ENCODE results near the gene PHPT1. TPM values are rescaled to one million over a fixed set of nuclear protein-coding genes. Genes with fewer than 3 reads are reported as not detected.

Gene PHPT1
- total and polyA plus RNA-seq, 2 of the 13 experiments (the other 11 are each of a cell fraction or from before 2014, with no cell fraction given): 189 to 192 TPM

DNA sequence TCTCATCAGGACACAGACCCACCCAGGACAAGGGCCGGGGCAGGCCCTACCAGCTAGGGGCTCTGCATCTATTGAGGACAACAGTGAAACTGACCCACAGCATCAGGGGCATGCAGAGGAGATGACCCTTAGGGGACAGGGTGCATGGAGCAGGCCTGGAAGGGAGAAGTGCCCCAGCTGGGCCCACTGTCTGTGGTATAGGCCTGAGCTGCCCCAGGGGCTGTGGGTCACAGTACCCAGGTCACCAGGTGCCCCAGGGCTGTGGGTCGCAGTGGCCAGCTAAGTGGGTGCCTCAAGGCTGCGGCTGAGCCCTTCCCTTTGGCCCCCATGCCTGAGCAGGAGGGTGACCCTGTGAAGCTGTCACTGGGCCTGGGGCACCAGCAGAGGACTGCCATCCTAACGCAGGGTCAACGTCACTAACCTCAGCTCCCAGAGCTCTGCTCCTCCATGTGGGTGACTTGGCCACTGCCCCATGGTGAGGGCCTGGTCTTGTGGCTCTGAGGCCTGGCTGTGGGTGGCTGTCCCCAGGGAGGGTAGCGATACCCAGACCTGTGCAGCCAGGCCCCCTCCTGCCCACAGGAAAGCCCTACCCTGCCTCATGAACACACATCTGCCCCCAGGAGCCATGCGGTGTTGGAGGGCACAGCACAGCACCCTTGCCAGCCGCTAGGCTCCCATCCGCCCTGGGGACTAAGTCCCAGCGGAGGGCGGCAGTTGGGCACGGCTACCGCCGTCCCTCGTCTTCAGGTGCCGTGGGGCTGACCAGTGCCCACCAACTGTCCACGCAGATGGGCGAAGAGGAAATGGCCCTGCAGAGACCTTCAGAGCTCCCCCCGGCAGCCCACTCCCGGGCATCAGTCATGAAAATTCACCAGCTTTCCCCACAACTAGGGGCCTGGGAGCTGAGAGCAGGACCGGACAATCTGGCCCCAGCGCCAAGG is 12.0 kb downstream of the PHPT1 start (continued):
- TF ChIP-seq, protein P1, sequence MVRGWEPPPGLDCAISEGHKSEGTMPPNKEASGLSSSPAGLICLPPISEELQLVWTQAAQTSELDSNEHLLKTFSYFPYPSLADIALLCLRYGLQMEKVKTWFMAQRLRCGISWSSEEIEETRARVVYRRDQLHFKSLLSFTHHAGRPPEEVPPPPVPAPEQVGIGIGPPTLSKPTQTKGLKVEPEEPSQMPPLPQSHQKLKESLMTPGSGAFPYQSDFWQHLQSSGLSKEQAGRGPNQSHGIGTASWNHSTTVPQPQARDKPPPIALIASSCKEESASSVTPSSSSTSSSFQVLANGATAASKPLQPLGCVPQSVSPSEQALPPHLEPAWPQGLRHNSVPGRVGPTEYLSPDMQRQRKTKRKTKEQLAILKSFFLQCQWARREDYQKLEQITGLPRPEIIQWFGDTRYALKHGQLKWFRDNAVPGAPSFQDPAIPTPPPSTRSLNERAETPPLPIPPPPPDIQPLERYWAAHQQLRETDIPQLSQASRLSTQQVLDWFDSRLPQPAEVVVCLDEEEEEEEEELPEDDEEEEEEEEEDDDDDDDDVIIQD (CRISPR knock-in tag; IDR thresholded peaks at IDR 0.05; ENCODE audit: low read depth): no peak
- TF ChIP-seq NAIF1 (CRISPR knock-in tag; IDR thresholded peaks at IDR 0.05; ENCODE audit: borderline replicate concordance) (no peak), POLR2G (IDR thresholded peaks at IDR 0.05; ENCODE audit: low read depth, low read length) (0 out of 2 replicates have a peak, but pooled peaks have one; percentile 9), AGO1 (IDR thresholded peaks at IDR 0.05; ENCODE audit: low read depth, low read length, poor library complexity, severe bottlenecking) (peak; percentile 94), RBM39 (IDR thresholded peaks at IDR 0.05; ENCODE audit: low read depth, low read length, poor library complexity, severe bottlenecking) (peak; percentile 28), HNRNPL (IDR thresholded peaks at IDR 0.05; ENCODE audit: low read depth, low read length) (peak; percentile 62; the same call in 1 of the 2 replicates)

DNA sequence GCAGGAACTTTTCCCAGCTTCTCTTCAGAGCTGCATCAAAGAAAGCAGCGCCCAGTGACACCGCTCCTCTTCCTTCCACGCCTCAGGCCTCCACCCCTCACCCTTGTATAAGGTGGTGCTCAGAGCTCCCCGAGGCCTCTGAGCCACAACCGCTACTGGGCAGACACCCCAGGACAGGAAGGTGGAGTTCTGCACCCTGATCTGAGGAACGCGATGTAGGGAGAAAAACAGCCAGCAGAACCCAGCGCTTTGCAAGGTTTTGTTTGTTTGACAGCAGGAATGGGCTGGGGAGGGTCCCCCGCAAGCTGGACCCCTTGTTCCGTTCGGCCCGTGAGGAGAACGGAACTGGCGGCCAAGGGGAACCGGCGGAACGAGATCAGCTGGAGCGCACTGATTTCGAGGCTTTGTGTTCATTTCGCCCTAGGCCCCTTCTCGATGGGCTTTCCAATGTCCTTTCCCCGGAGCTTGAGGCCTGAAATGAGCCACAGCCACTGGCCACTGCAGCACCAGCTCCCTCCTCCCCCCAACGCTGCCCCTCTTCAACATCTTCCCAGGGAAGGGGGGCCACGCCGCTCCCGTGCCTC is 12.8 kb downstream of the PHPT1 start:
- no peak for DNase-seq (ENCODE audit: low spot score)
- ChIA-PET POLR2A (interaction anchor here (0.8 to 5.0 kb wide), 6 partner anchors 8 to 20 kb away, joined by 3 to 29 read pairs (median 4); no protein-coding TSS in a partner anchor), CTCF (ENCODE audit: low intra/inter-chr PET ratio, low total read pairs) (no interaction called here)
- intact Hi-C loops (cut with micrococcal nuclease; ENCODE audit: unreplicated experiment) (no loop called here), in situ Hi-C loops (cut with HindIII; ENCODE audit: extremely low pct_ligation_motif_present, low pct_unique_long_range_greater_than_20kb) (no loop called here)
- peaks cover 20% of the 10 kb centered on the region for H3K79me2 ChIP-seq (ENCODE audit: insufficient read depth, low read length)
- H2AFZ ChIP-seq (ENCODE audit: low read length): no peak overlapping the region
- H3K27ac ChIP-seq (ENCODE audit: extremely low read length, insufficient read depth, low read length): no peak overlapping the region
- no peak for ATAC-seq
- 0 out of 2 replicates have a peak, but pooled peaks cover 7% of the 10 kb centered on the region for H4K20me1 ChIP-seq (ENCODE audit: insufficient read depth, low read length)
- H3K9me3 ChIP-seq (ENCODE audit: low read length): no peaks in the 10 kb centered on the region
- H3K4me3 ChIP-seq (replicated peaks in 1 of 3; ENCODE audit: insufficient read depth in 1 of 3, low read depth in 2 of 3, low read length in 3 of 3): no peak overlapping the region
- no peaks in the 10 kb centered on the region for H3K27me3 ChIP-seq (ENCODE audit: control insufficient read depth in 1 of 2, insufficient read depth in 2 of 2, low read length in 2 of 2)
- H3K4me2 ChIP-seq (ENCODE audit: low read depth, low read length): no peak overlapping the region
- peaks cover 17 to 37% of the 10 kb centered on the region in 2 experiments for H3K36me3 ChIP-seq (replicated peaks in 1 of 2; ENCODE audit: control insufficient read depth in 1 of 2, insufficient read depth in 2 of 2, low read length in 2 of 2)
- no peak for TF ChIP-seq STAT5B (CRISPR knock-in tag; IDR thresholded peaks at IDR 0.05)
- TF ChIP-seq SMAD9 (CRISPR knock-in tag; IDR thresholded peaks at IDR 0.05): no peak
- TF ChIP-seq, protein P2, sequence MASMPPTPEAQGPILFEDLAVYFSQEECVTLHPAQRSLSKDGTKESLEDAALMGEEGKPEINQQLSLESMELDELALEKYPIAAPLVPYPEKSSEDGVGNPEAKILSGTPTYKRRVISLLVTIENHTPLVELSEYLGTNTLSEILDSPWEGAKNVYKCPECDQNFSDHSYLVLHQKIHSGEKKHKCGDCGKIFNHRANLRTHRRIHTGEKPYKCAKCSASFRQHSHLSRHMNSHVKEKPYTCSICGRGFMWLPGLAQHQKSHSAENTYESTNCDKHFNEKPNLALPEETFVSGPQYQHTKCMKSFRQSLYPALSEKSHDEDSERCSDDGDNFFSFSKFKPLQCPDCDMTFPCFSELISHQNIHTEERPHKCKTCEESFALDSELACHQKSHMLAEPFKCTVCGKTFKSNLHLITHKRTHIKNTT (CRISPR knock-in tag; IDR thresholded peaks at IDR 0.05): no peak
- no peak for TF ChIP-seq ZBTB8A (CRISPR knock-in tag; IDR thresholded peaks at IDR 0.05; ENCODE audit: borderline replicate concordance, low read depth)
- TF ChIP-seq HNRNPL (IDR thresholded peaks at IDR 0.05; ENCODE audit: low read depth, low read length): 0 out of 2 replicates have a peak, but pooled peaks have one; percentile 8
- TF ChIP-seq ZNF253 (CRISPR knock-in tag; IDR thresholded peaks at IDR 0.05; ENCODE audit: borderline replicate concordance): no peak
- no peak for TF ChIP-seq ZNF660 (CRISPR knock-in tag; IDR thresholded peaks at IDR 0.05; ENCODE audit: borderline replicate concordance, low read depth)
- TF ChIP-seq ZNF441 (CRISPR knock-in tag; IDR thresholded peaks at IDR 0.05; ENCODE audit: borderline replicate concordance): no peak
- BruUV-seq (replicated peaks): no TSS peak
- FAIRE-seq: no peak
- peaks cover 39% of the 10 kb centered on the region for H3K4me1 ChIP-seq (ENCODE audit: insufficient read depth, low read length)
- H3K9ac ChIP-seq (ENCODE audit: insufficient read depth, low read depth, low read length): no peak overlapping the region
- 93% methylated on average over 26 of the region's 26 CpGs for WGBS (ENCODE audit: low lambda C conversion rate)

All from HepG2 (cell line).